GM12891 (cell line): ENCODE measurements around the gene MIX23.

Source experiments
- POLR2A ChIP-seq: IDR thresholded peaks from 2 replicates; pipeline ENCODE4 v1.6.1; 2011; ENCODE audit warnings: low read depth, low read length, control low read depth
- POLR2AphosphoS5 ChIP-seq: IDR thresholded peaks from 2 replicates; pipeline ENCODE4 v1.6.1; 2011; ENCODE audit warnings: low read depth, low read length, control low read depth
- SPI1 ChIP-seq: IDR thresholded peaks from 2 replicates; pipeline ENCODE4 v1.6.1; 2011; ENCODE audit warnings: low read depth, low read length, control low read depth

GRCh38 chr3:122325769-122326168 lies 57.3 kb downstream of the MIX23 start:
- TF ChIP-seq SPI1 (peak; percentile 84), POLR2AphosphoS5 (no peak), POLR2A (no peak)
